ENCODE data around the gene SP3. TPM values are rescaled to one million over a fixed set of nuclear protein-coding genes. Genes with fewer than 3 reads are reported as not detected.

The SP3 gene
- polyA plus RNA-seq, 3 donors, result 44.8 to 66.2 (median 54.2) TPM

GRCh38 chr2:173880561-173880960, 84.6 kb downstream of the SP3 start:
- no peak overlapping the region for H3K4me2 ChIP-seq (replicated peaks; ENCODE audit: extremely low read depth, low read length, poor library complexity, severe bottlenecking)
- peak overlapping the region in 1 of 7 donors; percentile 47 for H3K27ac Mint-ChIP-seq
- no peaks in the 10 kb centered on the region for H3K36me3 ChIP-seq (replicated peaks in 1 of 2; ENCODE audit: control insufficient read depth in 1 of 2, insufficient read depth in 2 of 2, low read length in 2 of 2)
- H4K20me1 ChIP-seq (ENCODE audit: insufficient read depth, low read length), result no peaks in the 10 kb centered on the region
- peaks cover 25% of the 10 kb centered on the region for H3K4me1 Mint-ChIP-seq
- no peak overlapping the region for H3K27ac ChIP-seq (ENCODE audit: low read depth in 1 of 2, low read length in 2 of 2)
- 98% methylated on average over 5 of the region's 6 CpGs for WGBS (ENCODE audit: insufficient coverage)
- DNase-seq, result no peak
- peaks cover 12 to 16% of the 10 kb centered on the region in 2 donors for H3K4me1 ChIP-seq (ENCODE audit: control insufficient read depth in 1 of 2, insufficient read depth in 2 of 2, low read length in 2 of 2)
- TF ChIP-seq CTCF (IDR thresholded peaks at IDR 0.05), result no peak
- H3K9me3 ChIP-seq (replicated peaks in 1 of 2; ENCODE audit: control insufficient read depth in 1 of 2, insufficient read depth in 1 of 2, low read length in 2 of 2), result no peaks in the 10 kb centered on the region
- peaks cover 0 to 2% (median 0%) of the 10 kb centered on the region in 7 donors for H3K9me3 Mint-ChIP-seq
- H3K27me3 ChIP-seq (ENCODE audit: control insufficient read depth in 2 of 2, insufficient read depth in 2 of 2, low read length in 2 of 2), result no peaks in the 10 kb centered on the region
- peaks cover 0 to 1% of the 10 kb centered on the region in 2 donors for H3K36me3 Mint-ChIP-seq
- H3K4me3 ChIP-seq (replicated peaks in 1 of 3; ENCODE audit: low read depth in 2 of 3, low read length in 3 of 3), result no peak overlapping the region
- H3K27me3 Mint-ChIP-seq (ENCODE audit: low read depth in 3 of 3), result peaks cover 0 to 2% (median 2%) of the 10 kb centered on the region in 3 donors
- intact Hi-C loops (cut with micrococcal nuclease), result loop anchor here in 1 of 2 donors (10.0 kb wide), 1 partner anchor 464 kb away; no protein-coding TSS in a partner anchor
- H3K4me3 Mint-ChIP-seq, result no peak overlapping the region
- H3K9ac ChIP-seq (ENCODE audit: insufficient read depth, low read length, poor library complexity, severe bottlenecking), result no peak overlapping the region
- no peak overlapping the region for H2AFZ ChIP-seq (ENCODE audit: insufficient read depth, low read depth, low read length, poor library complexity, severe bottlenecking)
- no peaks in the 10 kb centered on the region for H3K79me2 ChIP-seq (ENCODE audit: insufficient read depth, low read length)

- H3K27me3 ChIP-seq (ENCODE audit: control insufficient read depth in 2 of 2, insufficient read depth in 2 of 2, low read length in 2 of 2), result no peaks in the 10 kb centered on the region
- WGBS (ENCODE audit: insufficient coverage), result 97% methylated on average over 5 of the region's 9 CpGs
- peaks cover 0 to 2% (median 0%) of the 10 kb centered on the region in 7 donors for H3K9me3 Mint-ChIP-seq
- no peaks in the 10 kb centered on the region for H3K36me3 ChIP-seq (replicated peaks in 1 of 2; ENCODE audit: control insufficient read depth in 1 of 2, insufficient read depth in 2 of 2, low read length in 2 of 2)
- DNase-seq, result no peak
- peaks cover 45% of the 10 kb centered on the region for H3K4me1 Mint-ChIP-seq
- H3K4me3 ChIP-seq (replicated peaks in 1 of 3; ENCODE audit: low read depth in 2 of 3, low read length in 3 of 3), result no peak overlapping the region
- peak overlapping the region in 1 of 7 donors; percentile 20 for H3K27ac Mint-ChIP-seq
- H3K79me2 ChIP-seq (ENCODE audit: insufficient read depth, low read length), result no peaks in the 10 kb centered on the region
- no peak overlapping the region for H3K27ac ChIP-seq (ENCODE audit: low read depth in 1 of 2, low read length in 2 of 2)
- no peaks in the 10 kb centered on the region for H3K36me3 Mint-ChIP-seq
- no peaks in the 10 kb centered on the region for H4K20me1 ChIP-seq (ENCODE audit: insufficient read depth, low read length)
- H3K4me3 Mint-ChIP-seq, result peak overlapping the region in 1 of 2 donors; percentile 13
- peaks cover 36 to 38% of the 10 kb centered on the region in 2 donors for H3K4me1 ChIP-seq (ENCODE audit: control insufficient read depth in 1 of 2, insufficient read depth in 2 of 2, low read length in 2 of 2)
- no peak for TF ChIP-seq CTCF (IDR thresholded peaks at IDR 0.05)
- H3K9ac ChIP-seq (ENCODE audit: insufficient read depth, low read length, poor library complexity, severe bottlenecking), result no peak overlapping the region
- H3K9me3 ChIP-seq (replicated peaks in 1 of 2; ENCODE audit: control insufficient read depth in 1 of 2, insufficient read depth in 1 of 2, low read length in 2 of 2), result no peaks in the 10 kb centered on the region
- no peak overlapping the region for H2AFZ ChIP-seq (ENCODE audit: insufficient read depth, low read depth, low read length, poor library complexity, severe bottlenecking)
- intact Hi-C loops (cut with micrococcal nuclease), result no loop called here
- peaks cover 2 to 4% (median 2%) of the 10 kb centered on the region in 3 donors for H3K27me3 Mint-ChIP-seq (ENCODE audit: low read depth in 3 of 3)
- H3K4me2 ChIP-seq (replicated peaks; ENCODE audit: extremely low read depth, low read length, poor library complexity, severe bottlenecking), result no peak overlapping the region
These were observed 88.2 kb downstream of the SP3 start for GRCh38 chr2:173876833-173877413.

Measured in CD14-positive monocyte (primary cell).